HEK293 (cell line): ENCODE data around the gene TMEM19.

Experiments
- CTCF ChIA-PET: fragments of 350-600 bp; formaldehyde crosslinking; extraction: SDS; loops from one replicate; lab custom pipeline; 2021; ENCODE audit warnings: antibody characterized with exemption; lab: Yijun Ruan, JAX
- POLR2A ChIA-PET: fragments of 300-600 bp; formaldehyde crosslinking; extraction: SDS; loops from one replicate; lab custom pipeline; 2020; ENCODE audit warnings: antibody characterized with exemption, inconsistent platforms; lab: Yijun Ruan, JAX
- H3K27ac ChIP-seq: fragments of 200-500 bp; sonication (Bioruptor generic); 2 replicates; pipeline ENCODE4 v1.5.1; 2014; ENCODE audit warnings: low read depth, low read length, control low read depth, inconsistent platforms; ENCODE audit errors: extremely low read depth
- H3K36me3 ChIP-seq, 2 experiments: fragments of 200-500 bp in 1 of 2; sonication (Bioruptor generic) in 1 of 2; 1 replicate in 1 of 2; 2 replicates in 1 of 2; pipeline ENCODE4 v1.5.1; 2014 to 2017; ENCODE audit warnings: inconsistent platforms in 2 of 2, low read length in 2 of 2; ENCODE audit not compliant: control insufficient read depth in 2 of 2, insufficient read depth in 1 of 2
- H3K4me1 ChIP-seq: fragments of 200-500 bp; sonication (Bioruptor generic); 2 replicates; pipeline ENCODE4 v1.5.1; 2014; ENCODE audit warnings: mild to moderate bottlenecking, low read length, inconsistent platforms; ENCODE audit not compliant: control insufficient read depth, insufficient read depth
- H3K4me3 ChIP-seq: 2 replicates; pipeline ENCODE4 v1.5.1; 2011; ENCODE audit warnings: low read depth, mild to moderate bottlenecking, control low read depth, low read length, moderate library complexity
- H3K9me3 ChIP-seq: fragments of 200-500 bp; sonication (Bioruptor generic); 2 replicates; pipeline ENCODE4 v1.5.1; 2014; ENCODE audit warnings: low read depth, low read length, inconsistent platforms; ENCODE audit not compliant: control insufficient read depth, insufficient read depth
- BCL11B ChIP-seq: fragments of 450-650 bp; formaldehyde crosslinking; IDR thresholded peaks from 2 replicates; pipeline ENCODE4 v1.5.1; 2016; ENCODE audit warnings: low read depth, missing biosample characterization, missing genetic modification characterization
- HIC1 ChIP-seq: fragments of 450-650 bp; formaldehyde crosslinking; IDR thresholded peaks from 2 replicates; pipeline ENCODE4 v1.5.1; 2016; ENCODE audit warnings: missing biosample characterization, missing genetic modification characterization
- KLF1 ChIP-seq: fragments of 450-650 bp; formaldehyde crosslinking; IDR thresholded peaks from 2 replicates; pipeline ENCODE4 v1.5.1; 2016; ENCODE audit warnings: missing biosample characterization, missing genetic modification characterization
- KLF10 ChIP-seq: fragments of 450-650 bp; IDR thresholded peaks from 2 replicates; pipeline ENCODE4 v1.5.1; 2018; ENCODE audit warnings: missing biosample characterization, mild to moderate bottlenecking, missing genetic modification characterization
- MEIS1 ChIP-seq: sonication (generic); formaldehyde crosslinking; IDR thresholded peaks from 2 replicates; pipeline ENCODE4 v1.8.1; 2022; ENCODE audit warnings: missing genetic modification reagents, mild to moderate bottlenecking, borderline replicate concordance
- PRDM6 ChIP-seq: fragments of 450-650 bp; formaldehyde crosslinking; IDR thresholded peaks from 2 replicates; pipeline ENCODE4 v1.5.1; 2017; ENCODE audit warnings: missing biosample characterization, missing genetic modification characterization
- SETDB1 ChIP-seq: IDR thresholded peaks from one replicate; pipeline ENCODE4 v1.6.1; 2017; ENCODE audit warnings: mild to moderate bottlenecking, low read length, moderate library complexity, mixed read lengths; ENCODE audit not compliant: insufficient read length
- ZIC2 ChIP-seq: fragments of 450-650 bp; formaldehyde crosslinking; IDR thresholded peaks from 2 replicates; pipeline ENCODE4 v1.5.1; 2016; ENCODE audit warnings: missing biosample characterization, missing genetic modification characterization
- ZNF132 ChIP-seq: fragments of 450-650 bp; formaldehyde crosslinking; IDR thresholded peaks from 2 replicates; pipeline ENCODE4 v1.5.1; 2017; ENCODE audit warnings: missing biosample characterization, missing genetic modification characterization, borderline replicate concordance
- ZNF223 ChIP-seq: fragments of 450-650 bp; formaldehyde crosslinking; IDR thresholded peaks from 2 replicates; pipeline ENCODE4 v1.5.1; 2016; ENCODE audit warnings: missing biosample characterization, missing genetic modification characterization
- ZNF311 ChIP-seq: fragments of 450-650 bp; formaldehyde crosslinking; IDR thresholded peaks from 2 replicates; pipeline ENCODE4 v1.5.1; 2017; ENCODE audit warnings: missing biosample characterization, missing genetic modification characterization, borderline replicate concordance
- ZNF37A ChIP-seq: fragments of 450-650 bp; IDR thresholded peaks from 2 replicates; pipeline ENCODE4 v1.5.1; 2018; ENCODE audit warnings: missing biosample characterization, missing genetic modification characterization
- ZNF513 ChIP-seq: fragments of 450-650 bp; IDR thresholded peaks from 2 replicates; pipeline ENCODE4 v1.5.1; 2018; ENCODE audit warnings: missing biosample characterization, missing genetic modification characterization
- ZNF530 ChIP-seq: fragments of 450-650 bp; formaldehyde crosslinking; IDR thresholded peaks from 2 replicates; pipeline ENCODE4 v1.5.1; 2016; ENCODE audit warnings: low read depth, missing biosample characterization, missing genetic modification characterization
- ZNF561 ChIP-seq: fragments of 450-650 bp; IDR thresholded peaks from 2 replicates; pipeline ENCODE4 v1.5.1; 2018; ENCODE audit warnings: missing biosample characterization, missing genetic modification characterization, borderline replicate concordance
- ZNF596 ChIP-seq: fragments of 450-650 bp; IDR thresholded peaks from 2 replicates; pipeline ENCODE4 v1.5.0; 2018; ENCODE audit warnings: missing biosample characterization, mild to moderate bottlenecking, missing genetic modification characterization, moderate library complexity
- ZNF629 ChIP-seq: fragments of 450-650 bp; formaldehyde crosslinking; IDR thresholded peaks from 2 replicates; pipeline ENCODE4 v1.5.1; 2017; ENCODE audit warnings: missing biosample characterization, missing genetic modification characterization
- ZNF670 ChIP-seq: fragments of 450-650 bp; formaldehyde crosslinking; IDR thresholded peaks from 2 replicates; pipeline ENCODE4 v1.5.1; 2016; ENCODE audit warnings: missing biosample characterization, missing genetic modification characterization, low read depth
- TF ChIP-seq, protein P1 (sequence below): fragments of 450-650 bp; formaldehyde crosslinking; IDR thresholded peaks from 2 replicates; pipeline ENCODE4 v1.5.1; 2016; ENCODE audit warnings: missing biosample characterization, missing genetic modification characterization
- TF ChIP-seq, protein P2 (sequence below): IDR thresholded peaks from 2 replicates; pipeline ENCODE4 v1.6.1; 2011; ENCODE audit warnings: mild to moderate bottlenecking, low read depth, low read length, borderline replicate concordance

TMEM19 gene

GRCh38 chr12:71702590-71702989 is 16.7 kb downstream of the TMEM19 start (continued):
- no peak for TF ChIP-seq HIC1
- TF ChIP-seq, all 188 proteins: peak for 0

DNA sequence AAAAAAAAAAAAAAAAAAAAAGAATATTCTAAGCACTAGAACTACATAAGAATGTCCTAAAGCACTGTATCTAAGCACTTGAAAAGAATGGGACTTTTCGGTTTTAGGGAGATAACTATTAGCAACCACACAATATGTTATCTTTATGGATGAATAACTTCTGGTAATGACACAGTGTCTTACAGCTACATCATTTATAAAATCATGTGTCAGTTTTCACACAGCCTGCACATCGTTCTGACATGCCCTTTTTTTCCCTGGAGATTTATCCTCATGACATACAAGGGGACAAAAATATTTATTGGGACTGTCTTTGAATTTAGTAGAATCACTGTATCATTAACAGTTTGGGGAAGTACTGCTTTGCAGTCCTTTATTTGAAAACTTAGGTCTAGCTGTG is 17.3 kb downstream of the TMEM19 start:
- Histone ChIP-seq H3K9me3 (no peaks in the 10 kb centered on the region), H3K4me3 (no peak overlapping the region), H3K4me1 (no peaks in the 10 kb centered on the region), H3K27ac (no peak overlapping the region)
- CTCF ChIA-PET = interaction anchor here (1.2 to 1.4 kb wide), 2 partner anchors 17 to 44 kb away, joined by 3 read pairs; partner anchors contain the start of gene TMEM19
- POLR2A ChIA-PET = interaction anchor here (1.4 to 1.6 kb wide), 3 partner anchors 18 to 51 kb away, joined by 3 to 7 read pairs (median 6); partner anchors contain the start of genes RAB21, THAP2, TMEM19 and ZFC3H1
- no peak for TF ChIP-seq ZNF561 (tag by site-specific recombination)
- TF ChIP-seq ZIC2 (tag by site-specific recombination) = no peak
- no peak for TF ChIP-seq ZNF513 (tag by site-specific recombination)
- TF ChIP-seq KLF10 (tag by site-specific recombination) = no peak
- no peak for TF ChIP-seq SETDB1
- TF ChIP-seq ZNF311 (tag by site-specific recombination) = no peak
- TF ChIP-seq ZNF132 = no peak
- TF ChIP-seq KLF1 (tag by site-specific recombination) = no peak
- TF ChIP-seq MEIS1 = no peak
- no peak for TF ChIP-seq ZNF596
- TF ChIP-seq, protein P1, sequence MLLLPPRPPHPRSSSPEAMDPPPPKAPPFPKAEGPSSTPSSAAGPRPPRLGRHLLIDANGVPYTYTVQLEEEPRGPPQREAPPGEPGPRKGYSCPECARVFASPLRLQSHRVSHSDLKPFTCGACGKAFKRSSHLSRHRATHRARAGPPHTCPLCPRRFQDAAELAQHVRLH (tag by site-specific recombination) = no peak
- no peak for TF ChIP-seq ZNF670
- TF ChIP-seq PRDM6 (tag by site-specific recombination) = no peak
- TF ChIP-seq ZNF223 (tag by site-specific recombination) = no peak
- TF ChIP-seq, protein P2, sequence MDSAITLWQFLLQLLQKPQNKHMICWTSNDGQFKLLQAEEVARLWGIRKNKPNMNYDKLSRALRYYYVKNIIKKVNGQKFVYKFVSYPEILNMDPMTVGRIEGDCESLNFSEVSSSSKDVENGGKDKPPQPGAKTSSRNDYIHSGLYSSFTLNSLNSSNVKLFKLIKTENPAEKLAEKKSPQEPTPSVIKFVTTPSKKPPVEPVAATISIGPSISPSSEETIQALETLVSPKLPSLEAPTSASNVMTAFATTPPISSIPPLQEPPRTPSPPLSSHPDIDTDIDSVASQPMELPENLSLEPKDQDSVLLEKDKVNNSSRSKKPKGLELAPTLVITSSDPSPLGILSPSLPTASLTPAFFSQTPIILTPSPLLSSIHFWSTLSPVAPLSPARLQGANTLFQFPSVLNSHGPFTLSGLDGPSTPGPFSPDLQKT = no peak
- no peak for TF ChIP-seq ZNF530
- no peak for TF ChIP-seq ZNF629
- TF ChIP-seq BCL11B (tag by site-specific recombination) = no peak
- no peak for TF ChIP-seq ZNF37A (tag by site-specific recombination)
- no peak for TF ChIP-seq HIC1
- TF ChIP-seq, all 188 proteins: peak for 0
- H3K36me3 ChIP-seq = peaks cover 23 to 42% of the 10 kb centered on the region in 2 experiments
